Measurements from ENCODE around the gene SPATA20.
A peak's percentile ranks its signal among the peaks of the same experiment; 100 is the strongest.

Gene SPATA20

DNA sequence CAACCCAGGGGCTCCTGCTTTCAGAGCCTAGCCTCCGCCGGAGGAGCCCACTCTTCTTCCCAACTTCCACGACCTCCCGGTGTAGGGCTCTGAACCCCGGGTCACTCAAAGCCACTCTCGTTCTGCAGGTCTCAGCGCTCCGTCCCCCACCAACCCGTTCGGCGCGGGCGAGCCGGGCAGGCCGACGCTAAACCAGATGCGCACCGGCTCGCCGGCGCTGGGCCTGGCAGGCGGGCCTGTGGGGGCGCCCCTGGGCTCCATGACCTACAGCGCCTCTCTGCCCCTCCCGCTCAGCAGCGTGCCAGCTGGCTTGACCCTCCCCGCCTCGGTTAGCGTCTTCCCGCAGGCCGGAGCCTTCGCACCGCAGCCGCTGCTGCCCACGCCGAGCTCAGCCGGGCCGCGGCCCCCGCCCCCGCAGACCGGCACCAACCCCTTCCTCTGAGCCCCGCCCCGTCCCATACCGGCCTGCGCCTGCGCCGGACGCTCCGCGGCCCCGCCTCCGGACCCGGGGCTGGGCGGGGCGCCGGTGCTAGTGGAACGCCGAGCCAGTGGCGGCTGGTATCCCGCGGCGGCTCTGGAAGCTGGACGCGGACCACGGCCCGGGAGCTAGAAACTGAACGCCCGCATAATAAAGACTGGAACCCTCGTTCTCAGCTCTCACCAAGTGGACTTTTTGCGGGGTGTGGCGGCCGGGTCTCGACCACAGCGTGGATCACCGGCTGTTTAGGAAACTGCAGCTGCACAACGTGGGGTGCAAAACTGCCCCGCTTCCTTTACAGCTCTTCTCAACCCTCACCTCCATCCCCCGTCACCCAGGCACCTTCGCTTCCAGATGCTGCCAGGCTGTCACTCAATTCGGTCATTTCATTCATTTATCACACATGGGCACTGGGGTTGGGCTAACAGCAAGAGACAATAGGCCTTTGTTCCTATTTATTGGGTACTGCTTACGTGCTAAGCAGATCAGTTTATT is 5.0 kb upstream of the SPATA20 start (continued):
- TF ChIP-seq, protein P1, sequence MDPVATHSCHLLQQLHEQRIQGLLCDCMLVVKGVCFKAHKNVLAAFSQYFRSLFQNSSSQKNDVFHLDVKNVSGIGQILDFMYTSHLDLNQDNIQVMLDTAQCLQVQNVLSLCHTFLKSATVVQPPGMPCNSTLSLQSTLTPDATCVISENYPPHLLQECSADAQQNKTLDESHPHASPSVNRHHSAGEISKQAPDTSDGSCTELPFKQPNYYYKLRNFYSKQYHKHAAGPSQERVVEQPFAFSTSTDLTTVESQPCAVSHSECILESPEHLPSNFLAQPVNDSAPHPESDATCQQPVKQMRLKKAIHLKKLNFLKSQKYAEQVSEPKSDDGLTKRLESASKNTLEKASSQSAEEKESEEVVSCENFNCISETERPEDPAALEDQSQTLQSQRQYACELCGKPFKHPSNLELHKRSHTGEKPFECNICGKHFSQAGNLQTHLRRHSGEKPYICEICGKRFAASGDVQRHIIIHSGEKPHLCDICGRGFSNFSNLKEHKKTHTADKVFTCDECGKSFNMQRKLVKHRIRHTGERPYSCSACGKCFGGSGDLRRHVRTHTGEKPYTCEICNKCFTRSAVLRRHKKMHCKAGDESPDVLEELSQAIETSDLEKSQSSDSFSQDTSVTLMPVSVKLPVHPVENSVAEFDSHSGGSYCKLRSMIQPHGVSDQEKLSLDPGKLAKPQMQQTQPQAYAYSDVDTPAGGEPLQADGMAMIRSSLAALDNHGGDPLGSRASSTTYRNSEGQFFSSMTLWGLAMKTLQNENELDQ (tag by site-specific recombination; IDR thresholded peaks at IDR 0.05; ENCODE audit: low read depth): no peak
- TF ChIP-seq REST (tag by site-specific recombination; IDR thresholded peaks at IDR 0.05) (no peak), ZNF433 (tag by site-specific recombination; IDR thresholded peaks at IDR 0.05; ENCODE audit: low read depth) (no peak), ZFHX2 (tag by site-specific recombination; conservative IDR thresholded peaks at IDR 0.05) (peak; percentile 96), ZNF510 (tag by site-specific recombination; IDR thresholded peaks at IDR 0.05; ENCODE audit: insufficient replicate concordance) (no peak), ZNF473 (tag by site-specific recombination; IDR thresholded peaks at IDR 0.05) (no peak), ZNF26 (tag by site-specific recombination; IDR thresholded peaks at IDR 0.05) (no peak)

GRCh38 chr17:50542795-50543774 is 3.9 kb upstream of the SPATA20 start:
- Histone ChIP-seq H3K36me3 (ENCODE audit: control insufficient read depth in 2 of 2, insufficient read depth in 1 of 2, low read length in 2 of 2) (no peaks in the 10 kb centered on the region), H3K4me3 (ENCODE audit: low read depth, low read length) (no peak overlapping the region), H3K9me3 (ENCODE audit: control insufficient read depth, insufficient read depth, low read depth, low read length) (no peaks in the 10 kb centered on the region), H3K27ac (ENCODE audit: extremely low read depth, low read depth, low read length) (no peak overlapping the region), H3K4me1 (ENCODE audit: control insufficient read depth, insufficient read depth, low read length) (peaks cover 16% of the 10 kb centered on the region)
- no peak for TF ChIP-seq HIC1 (tag by site-specific recombination; IDR thresholded peaks at IDR 0.05)
- no peak for TF ChIP-seq ZNF23 (tag by site-specific recombination; IDR thresholded peaks at IDR 0.05; ENCODE audit: borderline replicate concordance)
- no peak for TF ChIP-seq ZNF214 (tag by site-specific recombination; IDR thresholded peaks at IDR 0.05; ENCODE audit: borderline replicate concordance)
- no peak for TF ChIP-seq ZNF510 (tag by site-specific recombination; IDR thresholded peaks at IDR 0.05; ENCODE audit: insufficient replicate concordance)
- TF ChIP-seq ZNF513 (tag by site-specific recombination; IDR thresholded peaks at IDR 0.05): no peak
- TF ChIP-seq SP3 (tag by site-specific recombination; IDR thresholded peaks at IDR 0.05): no peak
- TF ChIP-seq ZNF548 (tag by site-specific recombination; IDR thresholded peaks at IDR 0.05): no peak
- no peak for TF ChIP-seq ZBTB44 (tag by site-specific recombination; IDR thresholded peaks at IDR 0.05)
- TF ChIP-seq ZBTB48 (tag by site-specific recombination; IDR thresholded peaks at IDR 0.05): no peak
- TF ChIP-seq SALL2 (tag by site-specific recombination; IDR thresholded peaks at IDR 0.05; ENCODE audit: borderline replicate concordance): no peak
- ChIA-PET CTCF (interaction anchor here (0.5 to 6.7 kb wide), 16 partner anchors 8 to 421 kb away, joined by 3 to 58 read pairs (median 4); no protein-coding TSS in a partner anchor), POLR2A (interaction anchor here (1.4 to 2.9 kb wide), 4 partner anchors 8 to 64 kb away, joined by 4 to 12 read pairs (median 4); partner anchors contain the start of gene EPN3)

All from HEK293 (cell line).